Stimulated activated CD4-positive, alpha-beta T cell treated with anti-CD3 and anti-CD28 coated beads, Interleukin-15, amount 100 ng/mL, for 24 hours (primary cell): ENCODE data around the gene DUSP7.

Experiments used
- DNase-seq: peaks from one replicate; pipeline ENCODE4 v3.0.0-alpha.2; 2020

Gene DUSP7

DNA sequence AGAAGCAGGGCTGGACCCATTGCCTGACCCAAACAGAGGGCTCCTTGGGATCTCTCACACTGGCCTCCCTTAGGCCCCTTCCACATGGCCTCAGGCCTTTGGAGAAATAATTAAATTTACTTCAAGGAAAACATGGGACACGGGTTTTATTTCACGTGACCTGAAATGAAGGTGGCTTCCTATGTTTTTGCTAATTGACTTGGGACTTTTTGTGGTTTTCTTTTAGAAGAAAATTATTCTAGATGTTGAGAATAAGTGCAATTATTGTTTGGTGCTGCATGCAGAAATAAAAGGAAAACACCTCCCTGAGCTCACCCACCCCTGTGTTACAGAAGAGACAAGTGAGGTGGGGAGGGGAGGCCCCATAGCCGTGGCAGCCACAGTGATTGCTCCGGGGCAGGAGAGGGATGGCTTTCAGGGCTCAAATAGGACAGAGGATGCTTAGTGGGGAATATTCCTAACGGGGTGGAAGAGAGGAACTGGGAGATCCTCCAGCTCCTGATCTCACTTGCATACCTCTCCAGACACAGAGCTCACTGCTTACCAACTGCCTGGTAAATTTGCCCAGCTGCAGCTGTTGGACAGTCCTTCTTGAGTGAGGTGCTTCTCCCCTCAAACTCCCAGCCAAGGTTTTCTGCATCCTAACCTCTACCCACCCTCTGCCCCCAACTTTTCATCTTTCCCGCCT is 31.5 kb downstream of the DUSP7 start:
- DNase-seq, result no peak

DNA sequence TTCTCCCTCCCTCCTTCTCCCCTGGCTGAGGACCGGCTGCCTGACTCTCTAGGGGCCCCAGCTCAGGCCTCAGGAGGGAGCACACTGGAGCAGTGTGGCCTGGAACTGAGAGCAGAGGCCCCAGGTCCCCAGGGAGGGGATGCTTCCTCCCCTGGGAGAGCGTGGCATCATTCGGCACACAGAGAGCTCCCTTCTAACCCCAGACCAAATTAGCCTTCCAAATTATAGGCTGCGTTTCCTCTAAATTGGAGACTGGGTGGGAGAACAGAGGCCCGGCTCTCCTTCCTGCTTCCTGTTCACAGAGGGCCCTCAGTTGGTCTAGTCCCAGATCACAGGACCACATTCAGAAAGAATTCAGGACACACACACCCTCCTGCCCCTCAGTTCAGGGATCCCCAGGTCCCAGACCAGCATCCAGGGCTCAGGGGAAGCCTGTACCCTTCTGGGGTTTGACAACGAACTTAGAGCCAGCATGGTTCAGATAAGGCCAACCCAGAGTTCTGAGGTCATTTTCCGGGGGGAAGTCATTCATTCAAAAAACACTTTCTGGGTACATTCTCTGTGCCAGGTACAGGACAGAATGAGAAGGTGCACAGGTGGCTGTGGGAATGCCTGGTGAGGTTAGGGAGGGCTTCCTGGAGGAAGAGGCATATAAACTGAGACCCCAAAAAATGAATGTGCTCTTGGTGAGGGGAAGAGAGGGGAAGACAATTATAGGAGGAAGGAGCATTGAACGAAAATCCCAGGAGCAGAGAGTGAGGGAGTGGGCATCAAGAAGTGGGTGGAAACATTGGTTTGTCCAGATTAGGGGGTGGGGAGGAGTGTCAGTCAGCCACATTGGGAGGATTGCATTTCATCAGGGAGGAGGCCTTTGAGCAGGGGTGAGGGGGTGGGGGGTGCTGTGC is 32.3 kb downstream of the DUSP7 start:
- no peak for DNase-seq

DNA sequence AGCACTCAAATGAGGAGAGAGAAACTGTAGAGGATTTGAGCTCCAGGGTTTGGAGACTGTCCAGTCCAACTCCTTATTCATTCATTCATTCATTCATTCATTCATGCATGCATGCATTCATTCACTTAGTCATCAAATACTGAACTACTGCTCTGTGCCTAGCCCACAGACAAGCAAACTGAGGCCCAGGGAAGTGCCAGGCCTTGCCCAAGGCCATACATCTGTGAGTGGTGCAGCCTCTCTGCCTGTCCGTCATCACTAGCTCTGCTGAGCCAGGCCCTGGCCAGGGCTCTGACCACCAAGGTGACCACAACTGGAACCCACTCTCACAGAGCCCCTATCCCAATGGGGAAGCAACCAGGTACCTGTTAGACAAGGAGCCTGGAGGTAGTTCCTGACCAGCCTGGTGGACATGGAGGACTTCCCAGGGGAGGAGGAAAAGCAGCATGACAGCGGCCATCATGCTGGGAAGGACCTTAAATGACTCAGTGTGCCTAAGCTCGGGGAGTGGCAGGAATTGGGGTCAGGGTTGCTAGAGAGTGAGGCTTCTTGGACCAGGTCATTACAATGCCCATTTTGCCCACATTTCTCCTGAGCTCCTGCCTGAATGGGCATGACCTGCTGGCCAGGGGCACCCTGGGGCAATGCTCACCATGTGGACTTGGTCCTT is 33.1 kb downstream of the DUSP7 start:
- DNase-seq, result no peak

DNA sequence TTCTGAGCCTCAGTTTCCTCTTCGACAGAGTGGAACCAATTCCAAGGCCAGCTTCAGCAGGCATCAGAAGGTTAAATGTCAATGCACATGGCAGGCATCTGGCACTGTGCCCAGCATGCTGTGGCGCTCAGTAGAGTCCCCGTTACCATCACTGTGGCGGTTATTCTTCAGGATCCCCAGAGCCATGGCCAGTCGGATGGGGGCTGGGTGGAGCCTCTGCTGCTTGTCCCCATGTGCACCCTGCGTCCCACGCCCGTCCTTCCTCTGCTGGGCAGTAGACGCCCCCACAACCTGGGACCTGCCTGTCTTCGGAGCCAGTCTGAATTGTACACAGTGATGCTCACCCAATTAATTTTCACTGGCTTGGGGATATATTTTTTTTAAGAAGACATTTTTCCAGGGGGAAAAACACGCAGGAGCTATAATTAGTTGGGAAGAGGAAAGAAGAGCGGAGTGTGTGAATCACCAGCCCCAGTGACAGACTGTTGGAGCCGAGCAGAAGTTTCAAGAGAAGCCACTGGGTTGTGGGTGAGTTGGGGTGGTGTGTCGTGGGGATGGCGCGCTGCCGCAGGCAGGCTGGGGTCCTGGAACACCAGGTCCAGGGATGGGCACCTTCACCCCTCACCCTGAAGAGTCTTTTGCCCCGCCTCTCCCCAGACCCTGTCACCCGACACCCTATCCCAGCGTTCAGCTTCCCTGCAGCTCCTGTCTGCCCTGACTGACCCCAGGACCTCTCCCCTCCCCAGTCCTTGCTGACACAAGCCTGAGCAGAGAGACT is 33.9 kb downstream of the DUSP7 start:
- no peak for DNase-seq

DNA sequence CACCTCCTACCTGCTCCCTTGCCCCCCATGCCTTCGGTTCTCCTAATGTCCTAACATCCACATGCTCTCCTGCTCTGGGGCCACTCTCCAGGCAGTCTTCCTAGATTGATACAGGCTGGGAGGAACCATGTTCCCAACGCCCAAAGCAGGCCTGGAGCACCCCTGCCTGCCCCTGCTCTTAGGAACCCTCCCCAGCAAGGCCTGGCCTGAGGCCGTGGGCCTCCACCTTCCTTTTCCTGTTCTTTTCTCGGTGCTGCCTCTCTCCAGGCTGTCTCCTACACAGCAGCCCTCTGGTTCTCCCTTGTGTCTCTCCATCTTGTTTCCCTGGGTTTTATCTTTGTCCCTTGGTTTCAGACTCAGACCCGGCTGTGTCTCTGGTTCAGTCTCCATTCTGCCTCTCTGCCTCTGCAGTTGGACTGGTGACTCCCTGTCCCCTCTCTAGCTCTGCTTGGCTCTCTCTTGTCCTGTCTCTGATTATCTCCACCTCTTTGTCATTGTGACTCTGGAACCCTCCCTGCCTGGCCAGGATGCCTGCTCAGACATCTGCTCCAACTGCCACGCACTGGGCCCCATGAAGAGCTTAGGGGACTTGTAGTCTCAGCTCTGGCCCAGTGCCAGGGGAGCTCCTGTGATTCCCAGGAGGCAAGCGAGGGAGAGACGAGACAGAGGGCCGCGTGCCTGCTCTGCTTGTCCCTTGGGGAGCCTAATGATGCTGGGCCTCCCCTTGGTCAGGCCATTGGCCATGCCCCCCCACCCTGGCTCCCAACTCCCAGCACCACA is 34.7 kb downstream of the DUSP7 start:
- DNase-seq, result no peak

DNA sequence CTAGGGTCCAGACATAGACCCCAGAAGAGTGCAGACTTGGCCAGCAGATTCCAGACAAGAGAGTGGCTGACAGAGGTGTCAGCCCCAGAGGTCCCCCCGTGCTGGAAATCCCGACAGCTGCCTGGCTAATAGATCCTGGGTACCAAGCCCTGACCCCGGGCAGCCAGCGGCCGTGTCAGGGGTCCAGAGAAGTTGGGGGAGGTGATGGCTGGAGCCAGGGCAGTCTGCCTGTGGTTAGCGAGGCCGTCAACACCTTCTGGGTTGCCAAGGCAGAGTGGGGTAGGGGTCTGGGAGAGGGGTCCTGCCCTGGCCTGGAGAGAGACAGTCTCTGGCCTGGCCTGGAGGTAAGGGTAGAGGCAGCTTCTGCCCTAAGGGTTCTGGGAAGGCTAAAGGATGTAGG is 35.6 kb downstream of the DUSP7 start:
- DNase-seq, result no peak

DNA sequence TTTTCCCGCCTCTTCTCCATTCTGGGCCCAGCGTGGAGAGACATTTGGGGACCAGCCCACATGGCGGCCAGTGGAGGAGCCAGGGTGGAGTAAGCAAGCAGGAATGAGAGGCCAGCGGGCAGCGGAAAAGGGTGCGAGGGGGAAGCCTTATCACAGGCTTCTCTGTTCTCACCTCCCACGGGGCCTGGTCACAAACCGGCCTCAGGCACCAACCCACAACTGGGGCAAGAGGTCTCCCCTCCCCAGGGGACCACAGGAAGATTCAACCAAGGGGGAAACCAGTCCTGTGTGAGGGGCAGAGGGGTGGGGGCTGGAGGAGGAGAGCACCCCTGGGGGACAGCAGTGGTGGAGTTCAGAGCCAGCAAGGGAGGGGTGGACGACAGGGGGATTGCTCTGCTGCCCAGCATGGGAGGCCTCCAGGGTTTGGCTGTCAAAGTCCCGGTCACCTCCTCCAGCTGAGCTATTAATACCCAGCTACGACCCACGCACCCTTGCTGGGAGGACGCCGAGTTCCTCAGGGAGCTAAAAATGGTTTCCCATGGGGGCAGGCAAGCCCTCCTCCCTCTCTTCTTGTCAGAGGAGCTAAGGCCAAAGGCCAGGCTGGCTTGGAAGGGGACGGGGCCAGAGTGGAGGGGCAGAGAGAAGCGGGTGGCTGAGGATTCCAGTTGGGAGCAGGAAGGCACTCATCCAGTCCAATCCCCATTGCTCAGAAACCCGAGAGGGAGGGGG is 36.9 kb downstream of the DUSP7 start:
- DNase-seq, result no peak

DNA sequence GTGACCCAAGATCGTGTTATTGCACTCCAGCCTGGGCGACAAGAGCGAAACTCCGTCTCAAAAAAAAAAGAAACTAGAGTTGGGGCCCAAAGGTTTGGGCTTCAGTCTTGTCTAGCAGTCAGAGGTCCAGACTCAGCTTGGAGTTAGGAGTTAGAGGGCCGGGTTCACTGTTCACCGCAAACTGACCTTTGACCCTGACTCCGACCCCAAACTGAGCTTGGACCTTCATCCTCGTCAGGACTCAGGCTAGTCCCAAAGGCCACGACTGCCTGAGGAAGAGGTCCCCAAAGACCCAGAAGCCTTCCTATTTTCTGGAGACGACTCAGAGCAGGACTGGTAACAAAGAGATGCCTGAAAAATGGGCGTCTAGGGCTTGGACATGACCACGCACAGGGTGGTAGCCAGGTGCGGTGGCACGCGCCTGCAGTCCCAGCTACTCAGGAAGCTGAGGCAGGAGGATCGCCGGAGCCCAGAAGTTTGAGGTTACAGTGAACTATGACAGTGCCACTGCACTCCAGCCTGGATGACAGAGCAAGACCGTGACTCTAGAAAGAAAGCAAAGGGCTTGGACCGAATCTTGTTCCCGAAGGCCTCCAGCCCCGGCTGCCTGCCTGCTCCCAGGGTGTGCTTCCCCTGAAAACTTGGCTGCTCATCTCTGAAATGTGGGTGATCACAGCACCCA is 37.9 kb downstream of the DUSP7 start:
- no peak for DNase-seq

DNA sequence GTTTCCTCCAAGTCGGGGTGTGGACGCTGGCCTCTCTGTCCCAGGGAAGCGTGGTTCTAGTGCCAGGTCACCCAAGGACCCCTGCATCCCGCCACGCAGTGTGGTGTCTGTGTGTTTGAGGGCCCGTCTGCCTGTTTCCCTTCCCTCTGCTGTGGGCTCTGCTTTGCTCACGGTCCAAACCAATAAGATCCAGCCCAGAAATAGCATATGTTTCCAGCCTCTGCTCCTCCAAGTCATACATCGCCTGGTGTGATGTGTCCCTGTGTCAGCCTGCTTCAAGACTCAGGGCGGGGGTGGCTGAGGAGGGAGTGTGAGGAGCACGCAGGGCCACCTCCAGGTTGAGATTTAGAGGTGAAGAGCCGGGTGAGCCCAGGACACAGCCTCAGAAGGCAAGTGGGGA is 38.8 kb downstream of the DUSP7 start:
- DNase-seq, result no peak

DNA sequence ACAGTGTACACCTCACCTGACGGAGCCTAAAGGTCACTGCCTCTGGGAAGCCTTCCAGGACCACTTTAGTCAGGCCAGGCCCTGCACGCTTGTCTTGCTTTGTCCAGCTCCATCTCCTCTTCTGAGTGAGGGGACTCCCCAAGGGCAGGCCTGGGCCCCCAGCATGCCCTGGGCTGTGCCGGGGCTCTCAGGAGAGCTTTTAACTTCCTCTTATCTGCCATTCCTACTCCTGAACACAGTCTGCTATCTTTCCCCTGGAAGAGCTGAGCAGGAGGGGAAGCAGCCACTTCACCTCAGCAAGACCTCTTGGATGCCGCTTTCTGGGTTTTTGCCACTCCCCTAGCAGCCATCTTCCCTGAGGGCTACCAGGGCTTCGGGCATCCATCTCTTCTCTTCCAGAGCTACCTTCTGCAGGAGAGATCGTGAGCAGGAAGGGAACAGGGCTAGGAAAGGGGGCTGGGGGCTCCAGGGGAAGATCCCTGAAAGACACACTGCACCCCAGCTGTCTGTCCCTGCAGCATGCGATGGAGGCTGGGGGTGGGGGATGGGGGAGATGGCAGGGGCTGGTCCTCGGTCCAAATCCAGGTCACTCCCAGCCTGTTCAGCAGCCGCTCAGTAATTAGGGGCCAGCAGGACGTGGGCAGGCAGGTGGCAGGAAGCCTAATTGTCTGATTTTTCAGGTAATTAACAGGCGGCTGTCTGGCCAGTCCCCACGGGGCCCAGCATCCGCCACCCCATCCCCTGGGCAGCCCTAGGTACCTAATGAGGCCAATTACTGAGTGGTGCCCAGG is 40.7 kb downstream of the DUSP7 start:
- no peak for DNase-seq

DNA sequence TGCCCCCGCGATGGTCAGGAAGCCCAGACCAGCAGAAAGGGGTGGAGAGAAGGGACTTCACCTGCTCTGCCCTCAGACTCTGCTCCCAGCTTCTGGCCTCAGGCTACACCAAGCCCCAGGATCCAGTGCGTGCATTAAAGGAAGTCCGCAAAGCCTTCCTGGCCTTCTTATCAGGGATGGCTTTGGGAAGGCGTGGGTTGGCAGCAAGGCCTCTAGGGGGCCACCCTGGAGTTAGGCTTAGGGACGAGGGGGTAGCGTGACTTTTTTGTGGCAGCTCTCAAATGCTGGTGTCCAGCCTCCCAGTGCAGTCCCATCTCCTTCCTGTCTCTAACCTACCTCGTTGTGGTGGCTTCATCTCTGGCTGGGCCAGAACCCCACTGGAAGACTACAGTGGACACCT is 41.8 kb downstream of the DUSP7 start:
- no peak for DNase-seq

DNA sequence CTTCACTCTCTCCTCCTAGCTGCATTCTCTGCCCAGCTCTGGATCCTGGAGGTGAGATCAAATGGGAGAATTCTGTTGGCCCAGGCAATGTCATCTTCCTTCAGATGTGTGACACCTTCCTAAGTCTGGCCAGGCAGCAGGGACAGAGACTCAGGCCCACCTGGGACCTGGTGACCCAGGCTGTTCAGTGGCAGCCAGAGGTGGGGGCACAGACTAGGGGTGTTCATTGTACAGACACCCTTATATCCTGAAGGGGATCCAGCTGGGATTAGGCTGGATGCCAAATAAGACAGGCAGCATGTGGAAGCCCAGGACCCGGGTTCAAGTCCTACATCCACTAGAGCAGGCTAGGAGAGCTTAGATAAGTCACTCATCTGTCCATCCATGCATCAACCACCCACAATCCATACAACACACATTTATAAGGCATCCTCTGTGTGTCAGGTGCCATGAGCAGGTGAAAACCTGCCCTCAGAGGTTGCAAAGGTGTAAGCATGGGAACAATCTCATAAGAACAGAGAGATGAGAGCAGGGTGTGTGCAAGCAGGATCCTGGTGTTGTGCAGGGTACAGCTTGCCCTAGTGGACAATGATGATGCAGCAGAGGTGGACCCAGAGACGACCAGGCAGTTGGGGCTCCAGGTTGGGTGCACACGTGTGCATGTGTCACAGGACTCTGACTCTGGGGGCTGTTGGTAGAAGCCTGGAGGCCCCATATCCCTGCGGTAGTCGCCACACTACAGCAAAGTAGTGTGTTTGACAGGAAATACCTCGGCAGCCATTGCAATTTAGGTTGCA is 42.4 kb downstream of the DUSP7 start:
- no peak for DNase-seq

DNA sequence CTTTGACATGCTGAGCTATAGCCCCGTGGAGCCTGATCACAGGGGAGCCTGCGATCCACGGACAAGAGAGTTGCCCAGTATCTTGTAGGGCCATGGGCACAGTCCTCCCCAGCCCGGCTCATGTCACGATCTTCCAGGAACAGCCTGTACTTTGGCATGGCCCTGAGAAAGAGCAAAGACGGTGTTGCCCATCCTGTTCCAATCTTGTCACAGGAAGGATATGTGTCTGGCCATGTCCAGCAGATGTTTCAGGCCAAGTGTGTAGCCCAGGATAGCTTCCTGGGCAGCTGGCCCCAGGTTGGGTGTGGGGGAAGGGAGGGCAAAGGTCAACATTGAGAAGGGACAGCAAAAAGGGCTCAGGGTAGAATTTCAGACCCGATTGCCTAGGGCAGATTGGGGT is 43.7 kb downstream of the DUSP7 start:
- no peak for DNase-seq

DNA sequence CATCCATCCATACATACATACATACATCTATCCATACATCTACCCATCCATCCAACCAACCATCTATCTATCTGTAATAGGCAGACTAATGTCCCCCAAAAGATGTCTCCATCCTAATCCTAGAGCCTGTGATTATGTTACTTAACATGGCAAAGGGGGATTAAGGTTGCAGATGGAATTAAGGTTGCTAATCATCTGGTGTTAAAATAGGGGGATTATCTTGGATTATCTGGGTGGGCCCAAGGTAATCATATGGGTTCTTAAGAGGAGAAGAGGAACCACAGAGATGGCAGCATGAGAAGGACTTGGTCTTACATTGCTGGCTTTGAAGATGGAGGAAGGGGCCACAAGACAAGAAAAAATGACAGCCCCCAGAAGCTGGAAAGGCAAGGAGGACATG is 45.9 kb downstream of the DUSP7 start:
- no peak for DNase-seq

DNA sequence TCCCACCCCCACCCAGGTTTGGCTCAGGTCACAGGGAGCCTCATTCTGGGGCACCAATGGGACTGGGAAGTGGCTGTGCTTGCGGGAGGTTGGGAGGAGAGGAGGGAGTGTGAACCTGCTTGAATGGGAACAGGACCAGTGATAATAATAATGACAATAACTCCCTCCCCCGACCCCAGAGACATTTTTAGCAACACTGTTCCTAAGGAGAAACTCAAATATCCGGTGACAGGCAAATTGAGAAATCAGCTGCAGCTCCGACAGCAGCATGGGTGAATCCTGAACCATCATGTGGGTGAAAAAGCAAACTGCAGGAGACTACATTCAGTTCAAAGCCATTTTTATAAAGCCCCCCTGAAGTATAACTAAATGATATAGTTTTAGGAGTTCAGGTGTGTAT is 49.1 kb downstream of the DUSP7 start:
- DNase-seq, result no peak

DNA sequence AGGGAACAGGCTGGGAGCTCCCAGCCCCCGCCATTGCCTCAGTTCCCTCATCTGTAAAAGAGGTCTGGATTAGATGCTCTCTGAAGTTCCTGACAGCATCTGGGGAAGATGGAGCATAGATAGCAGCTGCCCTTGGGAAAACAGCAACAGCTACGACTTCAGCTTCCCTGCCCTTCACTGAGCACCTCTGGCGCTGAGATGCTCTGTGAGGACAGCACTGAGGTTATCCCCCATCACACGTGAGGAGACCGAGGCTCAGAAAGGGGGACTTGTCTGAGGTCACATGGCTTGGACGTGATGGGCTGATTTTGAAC is 49.6 kb downstream of the DUSP7 start:
- DNase-seq, result no peak

DNA sequence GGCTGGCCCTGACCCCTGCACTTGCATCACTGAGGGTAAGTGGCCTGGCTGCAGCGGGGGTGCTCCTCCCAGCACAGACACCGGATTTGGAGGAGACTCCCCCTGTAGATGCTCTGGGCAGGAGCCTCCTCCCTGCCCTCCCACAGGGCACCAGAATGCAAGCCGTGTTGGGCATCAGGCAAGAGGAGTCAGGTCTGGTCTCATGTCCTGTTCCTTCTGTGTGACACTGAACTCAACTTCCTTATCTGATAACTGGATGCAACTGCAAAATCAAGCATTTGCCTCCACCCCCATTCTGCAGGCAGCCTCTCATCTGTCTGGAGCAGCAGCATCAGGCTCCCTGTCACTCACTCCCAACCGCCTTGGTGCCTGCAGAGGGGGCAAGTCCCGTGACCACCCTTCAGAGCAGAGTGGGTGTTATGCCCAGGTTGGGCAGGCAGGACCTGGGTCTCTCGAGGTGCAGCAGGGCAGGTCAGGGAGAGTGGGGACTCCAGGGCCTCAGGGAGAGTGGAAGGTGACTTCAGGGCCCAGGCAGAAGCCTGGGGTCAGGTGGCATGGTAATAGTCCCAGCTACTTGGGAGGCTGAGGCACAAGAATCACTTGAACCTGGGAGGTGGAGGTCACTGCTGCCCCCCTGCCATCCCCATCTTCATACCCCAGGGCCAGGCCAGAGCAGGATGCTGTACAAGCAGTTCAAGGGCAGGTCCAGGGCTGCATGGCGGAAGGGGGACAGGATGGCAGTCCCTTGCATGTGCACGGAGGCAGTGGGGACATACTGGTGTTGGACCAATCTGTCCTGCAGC is 50.2 kb downstream of the DUSP7 start:
- no peak for DNase-seq

DNA sequence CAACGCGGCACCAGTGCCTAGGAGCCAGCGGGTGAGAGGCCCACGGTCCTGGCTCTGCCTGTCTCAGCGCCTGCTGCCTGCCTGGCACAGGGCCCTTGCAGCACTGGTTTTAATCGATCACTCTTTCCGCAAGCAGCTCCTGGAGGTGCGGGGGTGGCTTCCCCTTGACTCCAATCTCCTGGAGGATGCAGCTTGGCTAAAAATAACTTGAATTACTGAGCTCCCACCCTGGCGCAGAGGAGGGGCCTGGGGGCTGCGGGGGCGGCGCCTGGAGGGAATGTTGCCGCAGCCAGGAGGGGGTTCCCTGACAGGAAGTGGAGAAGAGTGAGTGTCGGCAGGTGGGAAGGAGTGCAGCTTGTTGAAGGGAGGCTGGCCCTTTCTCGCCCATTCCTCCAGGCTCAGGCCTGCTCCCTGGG is 50.8 kb downstream of the DUSP7 start:
- DNase-seq, result no peak
